HG03460 (cell line): ENCODE data around the gene RAB7B.

Experiments used
- ATAC-seq: cut with Tn5 transposase; IDR thresholded peaks from one replicate; pipeline ENCODE4 v1.9.1; 2021; ENCODE audit not compliant: unreplicated experiment

RAB7B gene

GRCh38 chr1:205950826-205951549 lies 52.2 kb downstream of the RAB7B start:
- no peak for ATAC-seq

GRCh38 chr1:205950280-205950679 lies 52.9 kb downstream of the RAB7B start:
- ATAC-seq: no peak

- ATAC-seq: no peak
Measured at GRCh38 chr1:205949753-205950152, 53.4 kb downstream of the RAB7B start.

GRCh38 chr1:205948886-205949285 lies 54.3 kb downstream of the RAB7B start:
- ATAC-seq: no peak

- no peak for ATAC-seq
Measured at GRCh38 chr1:205948039-205948438, 55.2 kb downstream of the RAB7B start.

- no peak for ATAC-seq
Measured at GRCh38 chr1:205947024-205947423, 56.2 kb downstream of the RAB7B start.

- ATAC-seq: no peak
Measured at GRCh38 chr1:205945069-205945468, 58.1 kb downstream of the RAB7B start.

- ATAC-seq: no peak
Measured at GRCh38 chr1:205944525-205944924, 58.7 kb downstream of the RAB7B start.

GRCh38 chr1:205943245-205943644 lies 60.0 kb downstream of the RAB7B start, which contains the start of gene SLC26A9:
SLC26A9 (minus strand) TSS chr1:205943456; CDS start chr1:205935820, 7,636 bp downstream.
- no peak for ATAC-seq

- ATAC-seq: no peak
Measured at GRCh38 chr1:205942631-205943159, 60.5 kb downstream of the RAB7B start.

- ATAC-seq: no peak
Measured at GRCh38 chr1:205940710-205941109, 62.5 kb downstream of the RAB7B start.

GRCh38 chr1:205939690-205940330 lies 63.4 kb downstream of the RAB7B start:
- no peak for ATAC-seq

- no peak for ATAC-seq
Measured at GRCh38 chr1:205938682-205939081, 64.5 kb downstream of the RAB7B start.

- ATAC-seq: no peak
Measured at GRCh38 chr1:205936846-205937586, 66.2 kb downstream of the RAB7B start.

GRCh38 chr1:205936311-205936710 lies 66.9 kb downstream of the RAB7B start:
- no peak for ATAC-seq

GRCh38 chr1:205935869-205936268 lies 67.3 kb downstream of the RAB7B start:
- ATAC-seq: no peak

- no peak for ATAC-seq
Measured at GRCh38 chr1:205934788-205935187, 68.4 kb downstream of the RAB7B start.

- ATAC-seq: no peak
Measured at GRCh38 chr1:205933671-205934618, 69.2 kb downstream of the RAB7B start.

- no peak for ATAC-seq
Measured at GRCh38 chr1:205932776-205933175, 70.4 kb downstream of the RAB7B start.

- ATAC-seq: no peak
Measured at GRCh38 chr1:205930799-205931281, 72.4 kb downstream of the RAB7B start.
